ENCODE data around the gene NUP160. TPM values are rescaled to one million over a fixed set of nuclear protein-coding genes. Genes with fewer than 3 reads are reported as not detected.

The NUP160 gene
- polyA plus RNA-seq, 1 donor from 2014 or later, result 45.5 TPM

- Histone ChIP-seq H3K27me3 (ENCODE audit: insufficient read depth, low read depth, low read length) (no peaks in the 10 kb centered on the region), H3K9me3 (ENCODE audit: low read length) (no peaks in the 10 kb centered on the region), H2AFZ (ENCODE audit: low read depth, low read length) (no peak overlapping the region), H3K9me2 (ENCODE audit: insufficient read depth, low read length) (no peaks in the 10 kb centered on the region), H3K4me2 (ENCODE audit: low read length) (no peak overlapping the region), H3K36me3 (ENCODE audit: insufficient read depth, low read length) (peaks cover 4% of the 10 kb centered on the region), H3F3A (ENCODE audit: insufficient read depth, low read length, poor library complexity, severe bottlenecking) (no peaks in the 10 kb centered on the region), H4K20me1 (ENCODE audit: insufficient read depth) (no peaks in the 10 kb centered on the region), H3K4me3 (ENCODE audit: low read length) (no peak overlapping the region), H3K9ac (ENCODE audit: low read length) (no peak overlapping the region), H3K79me2 (replicated peaks; ENCODE audit: insufficient read depth, low read length) (no peaks in the 10 kb centered on the region), H3K27ac (ENCODE audit: low read length) (no peak overlapping the region)
- TF ChIP-seq MXI1 (conservative IDR thresholded peaks at IDR 0.05; ENCODE audit: poor library complexity, severe bottlenecking), result no peak
- TF ChIP-seq EZH2 (IDR thresholded peaks at IDR 0.05; ENCODE audit: borderline replicate concordance, insufficient read depth, low read length, poor library complexity, severe bottlenecking), result no peak
- no peak for TF ChIP-seq TAF1 (IDR thresholded peaks at IDR 0.05; ENCODE audit: low read depth)
- no peak for TF ChIP-seq REST (IDR thresholded peaks at IDR 0.05; ENCODE audit: borderline replicate concordance)
Observed at GRCh38 chr11:47732271-47732670, 115.9 kb downstream of the NUP160 start.

- Histone ChIP-seq H3F3A (ENCODE audit: insufficient read depth, low read length, poor library complexity, severe bottlenecking) (no peaks in the 10 kb centered on the region), H2AFZ (ENCODE audit: low read depth, low read length) (no peak overlapping the region), H3K9me2 (ENCODE audit: insufficient read depth, low read length) (no peaks in the 10 kb centered on the region), H3K9me3 (ENCODE audit: low read length) (no peaks in the 10 kb centered on the region), H3K9ac (ENCODE audit: low read length) (no peak overlapping the region), H3K4me2 (ENCODE audit: low read length) (no peak overlapping the region), H3K27ac (ENCODE audit: low read length) (no peak overlapping the region), H4K20me1 (ENCODE audit: insufficient read depth) (no peaks in the 10 kb centered on the region), H3K36me3 (ENCODE audit: insufficient read depth, low read length) (peaks cover 4% of the 10 kb centered on the region), H3K27me3 (ENCODE audit: insufficient read depth, low read depth, low read length) (no peaks in the 10 kb centered on the region), H3K79me2 (replicated peaks; ENCODE audit: insufficient read depth, low read length) (no peaks in the 10 kb centered on the region), H3K4me3 (ENCODE audit: low read length) (no peak overlapping the region)
- TF ChIP-seq MXI1 (conservative IDR thresholded peaks at IDR 0.05; ENCODE audit: poor library complexity, severe bottlenecking) (no peak), CTCF (IDR thresholded peaks at IDR 0.05; ENCODE audit: poor library complexity, severe bottlenecking) (no peak), EP300 (conservative IDR thresholded peaks at IDR 0.05; ENCODE audit: poor library complexity, severe bottlenecking) (no peak), TAF1 (IDR thresholded peaks at IDR 0.05; ENCODE audit: low read depth) (no peak), REST (IDR thresholded peaks at IDR 0.05; ENCODE audit: borderline replicate concordance) (no peak), SMC3 (conservative IDR thresholded peaks at IDR 0.05; ENCODE audit: poor library complexity) (no peak), EZH2 (IDR thresholded peaks at IDR 0.05; ENCODE audit: borderline replicate concordance, insufficient read depth, low read length, poor library complexity, severe bottlenecking) (no peak), RAD21 (conservative IDR thresholded peaks at IDR 0.05) (no peak), POLR2AphosphoS5 (IDR thresholded peaks at IDR 0.05) (no peak)
Observed at GRCh38 chr11:47731475-47731874, 116.7 kb downstream of the NUP160 start.

Small RNA genes within 50 kb of the gene (small RNA-seq; reads per million reads assigned to genes)
- gene AC021443.1 (0 reads per million in 3 experiments), gene RF00019 (0 to 1.2 (median 0) reads per million in 3 experiments), gene RNA5SP340 (0 reads per million in 3 experiments)

Other genes with a start within 250 kb of the NUP160 start
- 123 and 159 TPM in 2 replicates for gene MTCH2, start 205.8 kb downstream of the NUP160 start, polyA plus RNA-seq
- not detected in 2 replicates for gene AGBL2, start 133.0 kb downstream of the NUP160 start, polyA plus RNA-seq
- 129 and 180 TPM in 2 replicates for gene FNBP4, start 81.0 kb downstream of the NUP160 start, polyA plus RNA-seq
- gene PTPRJ, start 132.2 kb upstream of the NUP160 start, polyA plus RNA-seq, result 8.6 and 9.3 TPM in 2 replicates